Gastroesophageal sphincter (tissue), 4 donors: ENCODE data around the gene PDE11A. TPM values are rescaled to one million over a fixed set of nuclear protein-coding genes. Genes with fewer than 3 reads are reported as not detected.

Source experiments
- ATAC-seq: fragments of 150-250 bp; one replicate; pipeline ENCODE4 v1.9.1; 2016; ENCODE audit warnings: mild to moderate bottlenecking, moderate library complexity
- H3K27ac ChIP-seq, 4 donors: fragments of 200-600 bp; sonication (generic) in 3 of 4; 1 replicate in 3 of 4; 2 replicates in 1 of 4; pipeline ENCODE4 v1.5.1; 2016 to 2019
- H3K27me3 ChIP-seq: fragments of 200-600 bp; sonication (generic); one replicate; pipeline ENCODE4 v1.5.1; 2019
- H3K36me3 ChIP-seq, 2 donors: fragments of 200-600 bp; sonication (generic); one replicate each; pipeline ENCODE4 v1.5.1; 2019; ENCODE audit warnings: control low read depth in 1 of 2
- H3K4me1 ChIP-seq, 3 donors: fragments of 200-600 bp; sonication (generic); 1 replicate in 2 of 3; 2 replicates in 1 of 3; pipeline ENCODE4 v1.5.1; 2016 to 2019; ENCODE audit warnings: control low read depth in 2 of 3
- H3K4me3 ChIP-seq, 2 donors: fragments of 200-600 bp; sonication (generic); one replicate each; pipeline ENCODE4 v1.5.1; 2019; ENCODE audit warnings: mild to moderate bottlenecking in 1 of 2, moderate library complexity in 1 of 2
- H3K9me3 ChIP-seq, 3 donors: fragments of 200-600 bp; sonication (generic); one replicate each; pipeline ENCODE4 v1.5.1; 2017 to 2019; ENCODE audit warnings: control low read depth in 2 of 3
- EP300 ChIP-seq: sonication (generic); formaldehyde crosslinking; IDR thresholded peaks from one replicate; pipeline ENCODE4 v1.6.1; 2017; ENCODE audit warnings: antibody characterized with exemption, mild to moderate bottlenecking
- POLR2A ChIP-seq, 2 donors: fragments of 450-650 bp; IDR thresholded peaks; one replicate each; pipeline ENCODE4 v1.6.1; 2017; ENCODE audit warnings: antibody characterized with exemption in 2 of 2, mild to moderate bottlenecking in 2 of 2, moderate library complexity in 1 of 2
- POLR2AphosphoS5 ChIP-seq: sonication (generic); formaldehyde crosslinking; IDR thresholded peaks from one replicate; pipeline ENCODE4 v1.6.1; 2017; ENCODE audit warnings: antibody characterized with exemption
- WGBS, 2 donors: methylation state at CpG; one replicate each; pipeline ENCODE4 v1.1.5; 2018; ENCODE audit warnings: low coverage in 1 of 2; 5-methylcytosine and 5-hydroxymethylcytosine counted together
- total RNA-seq, 4 donors: library from RNA; depleted of rRNA; stranded (reverse); fragments of >200 nt; gene quantifications; one replicate each; pipeline ENCODE4 v1.1.0, GENCODE V29; 2016
- TF ChIP-seq, protein P1 (sequence below), 4 experiments: fragments of 200-600 bp in 2 of 4; fragments of 450-650 bp in 2 of 4; sonication (generic) in 1 of 4; IDR thresholded peaks; one replicate each; pipeline ENCODE4 v1.5.1; 2017 to 2019; ENCODE audit warnings: antibody characterized with exemption in 4 of 4, mild to moderate bottlenecking in 2 of 4, moderate library complexity in 2 of 4

Gene PDE11A
- total RNA-seq, 4 donors from 2014 or later: 0.13 to 1.9 (median 0.16) TPM; not detected in 1

DNA sequence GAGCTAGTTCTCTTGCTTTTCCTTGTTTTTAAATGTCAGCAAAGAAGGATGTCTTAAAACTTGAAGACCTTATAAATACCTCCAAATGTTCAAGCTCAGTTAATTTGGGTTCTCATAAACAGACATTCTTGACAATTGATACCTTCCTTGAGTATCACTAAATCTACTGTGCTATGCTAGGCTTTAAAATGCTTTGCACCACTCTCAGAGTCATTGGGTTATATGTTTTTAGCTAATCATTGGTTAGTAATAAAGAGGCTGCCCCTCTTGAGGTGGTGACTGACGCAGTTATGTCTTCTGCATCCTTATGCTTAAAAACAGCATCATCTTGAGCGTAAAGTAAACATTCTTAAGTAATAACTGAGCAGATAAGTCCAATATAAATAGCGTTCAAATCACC lies 404.0 kb downstream of the PDE11A start:
- 71 to 92% methylated on average over 1 to 3 of the region's 3 CpGs for WGBS, 2 donors
- no peaks in the 10 kb centered on the region for H3K36me3 ChIP-seq
- H3K27ac ChIP-seq: no peak overlapping the region
- no peaks in the 10 kb centered on the region for H3K27me3 ChIP-seq
- H3K9me3 ChIP-seq: no peaks in the 10 kb centered on the region
- no peak for ATAC-seq
- TF ChIP-seq EP300 (no peak), POLR2A (IDR thresholded peaks at IDR 0.05) (no peak), POLR2AphosphoS5 (no peak)
- TF ChIP-seq, protein P1, sequence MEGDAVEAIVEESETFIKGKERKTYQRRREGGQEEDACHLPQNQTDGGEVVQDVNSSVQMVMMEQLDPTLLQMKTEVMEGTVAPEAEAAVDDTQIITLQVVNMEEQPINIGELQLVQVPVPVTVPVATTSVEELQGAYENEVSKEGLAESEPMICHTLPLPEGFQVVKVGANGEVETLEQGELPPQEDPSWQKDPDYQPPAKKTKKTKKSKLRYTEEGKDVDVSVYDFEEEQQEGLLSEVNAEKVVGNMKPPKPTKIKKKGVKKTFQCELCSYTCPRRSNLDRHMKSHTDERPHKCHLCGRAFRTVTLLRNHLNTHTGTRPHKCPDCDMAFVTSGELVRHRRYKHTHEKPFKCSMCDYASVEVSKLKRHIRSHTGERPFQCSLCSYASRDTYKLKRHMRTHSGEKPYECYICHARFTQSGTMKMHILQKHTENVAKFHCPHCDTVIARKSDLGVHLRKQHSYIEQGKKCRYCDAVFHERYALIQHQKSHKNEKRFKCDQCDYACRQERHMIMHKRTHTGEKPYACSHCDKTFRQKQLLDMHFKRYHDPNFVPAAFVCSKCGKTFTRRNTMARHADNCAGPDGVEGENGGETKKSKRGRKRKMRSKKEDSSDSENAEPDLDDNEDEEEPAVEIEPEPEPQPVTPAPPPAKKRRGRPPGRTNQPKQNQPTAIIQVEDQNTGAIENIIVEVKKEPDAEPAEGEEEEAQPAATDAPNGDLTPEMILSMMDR (IDR thresholded peaks at IDR 0.05): no peak
- no peak overlapping the region for H3K4me3 ChIP-seq
- H3K4me1 ChIP-seq: peaks cover 0 to 19% (median 0%) of the 10 kb centered on the region in 3 donors

DNA sequence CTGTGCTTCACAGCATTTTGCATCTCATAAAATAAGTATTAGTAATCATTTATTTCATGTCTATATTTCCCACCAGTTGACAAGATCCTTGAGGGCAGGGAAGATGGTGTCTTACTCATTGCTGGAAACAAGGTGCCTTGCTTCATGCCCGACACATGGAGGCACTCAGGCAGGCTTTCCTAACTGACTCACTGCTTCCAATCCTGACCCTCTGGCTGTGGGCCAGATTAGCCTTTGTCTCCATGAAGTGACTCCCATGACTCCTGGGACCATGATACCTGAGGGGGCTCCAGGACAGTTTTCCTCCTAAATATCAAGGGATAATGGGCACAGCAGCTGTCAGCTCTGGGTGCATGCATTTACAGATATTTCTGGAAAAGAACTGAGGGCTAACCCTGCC lies 405.0 kb downstream of the PDE11A start:
- Histone ChIP-seq H3K36me3 (no peaks in the 10 kb centered on the region), H3K4me3 (no peak overlapping the region), H3K27ac (no peak overlapping the region), H3K9me3 (no peaks in the 10 kb centered on the region), H3K4me1 (peaks cover 0 to 27% (median 0%) of the 10 kb centered on the region in 3 donors), H3K27me3 (no peaks in the 10 kb centered on the region)
- TF ChIP-seq EP300 (no peak), POLR2A (IDR thresholded peaks at IDR 0.05) (no peak)
- 60% methylated on average over 1 of the region's 1 CpG; no CpG with 5 or more reads in 1 of the 2 donors for WGBS, 2 donors
- ATAC-seq: no peak

DNA sequence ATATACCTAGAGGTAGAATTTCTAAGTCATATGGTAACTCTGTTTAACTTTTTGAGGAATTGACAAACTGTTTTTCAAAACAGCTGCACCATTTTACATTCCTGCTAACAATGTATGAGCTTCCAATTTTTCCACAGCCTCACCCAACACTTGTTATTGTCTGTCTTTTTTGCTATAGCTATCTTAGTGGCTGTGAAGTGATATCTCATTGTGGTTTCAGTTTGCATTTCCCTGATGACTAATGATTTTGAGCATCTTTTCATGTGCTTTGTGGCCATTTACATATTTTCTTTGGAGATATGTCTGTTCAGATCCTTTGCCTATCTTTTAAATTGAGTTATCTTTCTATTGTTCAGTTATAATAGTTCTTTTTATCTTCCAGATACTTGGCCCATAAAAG lies 406.2 kb downstream of the PDE11A start:
- no peak for ATAC-seq
- no peaks in the 10 kb centered on the region for H3K27me3 ChIP-seq
- H3K9me3 ChIP-seq: no peaks in the 10 kb centered on the region
- no peak overlapping the region for H3K27ac ChIP-seq
- no peak overlapping the region for H3K4me3 ChIP-seq
- H3K4me1 ChIP-seq: peaks cover 0 to 27% (median 0%) of the 10 kb centered on the region in 3 donors
- TF ChIP-seq, protein P1 (IDR thresholded peaks at IDR 0.05): no peak
- TF ChIP-seq EP300 (no peak), POLR2A (IDR thresholded peaks at IDR 0.05) (no peak), POLR2AphosphoS5 (no peak)
- H3K36me3 ChIP-seq: no peaks in the 10 kb centered on the region

DNA sequence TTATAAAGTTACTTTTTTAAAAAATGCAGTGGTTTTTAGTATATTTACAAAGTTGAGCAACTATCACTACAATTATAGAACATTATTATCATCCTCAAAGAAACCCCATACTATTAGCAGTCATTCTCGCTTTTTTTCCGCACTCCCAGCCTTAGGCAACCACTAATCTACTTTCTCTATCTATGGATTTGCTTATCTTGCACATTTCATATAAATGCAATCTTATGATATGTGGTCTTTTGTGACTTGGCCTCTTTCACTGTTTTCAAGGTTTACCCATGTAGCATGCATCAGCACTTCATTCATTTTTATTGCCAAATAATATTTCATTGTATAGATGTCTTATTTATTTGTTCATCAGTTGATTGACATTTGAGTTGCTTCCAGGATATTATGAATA lies 406.6 kb downstream of the PDE11A start:
- ATAC-seq: no peak
- 50% methylated on average over 2 of the region's 2 CpGs for WGBS, 2 donors
- H3K4me3 ChIP-seq: no peak overlapping the region
- H3K36me3 ChIP-seq: no peaks in the 10 kb centered on the region
- H3K27ac ChIP-seq: no peak overlapping the region
- no peak for TF ChIP-seq EP300
- TF ChIP-seq POLR2A (IDR thresholded peaks at IDR 0.05): no peak
- no peak for TF ChIP-seq POLR2AphosphoS5
- TF ChIP-seq, protein P1 (IDR thresholded peaks at IDR 0.05): no peak
- no peaks in the 10 kb centered on the region for H3K9me3 ChIP-seq
- peaks cover 0 to 25% (median 0%) of the 10 kb centered on the region in 3 donors for H3K4me1 ChIP-seq
- H3K27me3 ChIP-seq: no peaks in the 10 kb centered on the region

DNA sequence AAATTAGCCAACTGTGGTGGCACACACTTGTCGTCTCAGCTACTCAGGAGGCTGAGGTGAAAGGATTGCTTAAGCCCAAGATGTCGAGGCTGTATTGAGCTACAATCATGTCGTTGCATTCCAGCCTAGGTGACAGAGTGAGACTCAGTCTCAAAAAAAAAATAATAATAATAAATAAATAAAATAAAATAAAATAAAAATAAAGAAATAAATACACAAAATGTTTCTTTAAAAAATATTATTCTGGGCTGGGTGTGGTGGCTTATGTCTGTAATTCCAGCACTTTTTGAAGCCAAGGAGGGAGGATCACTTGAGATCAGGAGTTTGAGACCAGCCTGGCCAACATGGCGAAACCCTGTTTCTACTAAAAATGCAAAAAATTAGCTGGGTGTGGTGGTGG lies 407.2 kb downstream of the PDE11A start:
- WGBS, 2 donors: 63 to 73% methylated on average over 3 to 4 of the region's 4 CpGs

More for the DNA sequence above, 407.2 kb downstream of the PDE11A start:
- Histone ChIP-seq H3K27me3 (no peaks in the 10 kb centered on the region), H3K9me3 (no peaks in the 10 kb centered on the region), H3K4me1 (peaks cover 0 to 21% (median 0%) of the 10 kb centered on the region in 3 donors), H3K36me3 (no peaks in the 10 kb centered on the region), H3K4me3 (no peak overlapping the region), H3K27ac (no peak overlapping the region)
- ATAC-seq: no peak
- TF ChIP-seq EP300 (no peak), POLR2AphosphoS5 (no peak), POLR2A (IDR thresholded peaks at IDR 0.05) (no peak)
- TF ChIP-seq, protein P1 (IDR thresholded peaks at IDR 0.05): no peak
